HL-60 (cell line): ENCODE measurements around the gene TNXB.

ENCODE experiments used
- CTCF ChIP-seq: IDR thresholded peaks from one replicate; pipeline ENCODE4 v1.5.1; 2011; ENCODE audit warnings: low read length, control low read depth, inconsistent platforms; ENCODE audit not compliant: insufficient read depth
- GABPA ChIP-seq: IDR thresholded peaks from 2 replicates; pipeline ENCODE4 v1.6.1; 2012; ENCODE audit warnings: low read depth
- REST ChIP-seq: IDR thresholded peaks from 2 replicates; pipeline ENCODE4 v1.6.1; 2012; ENCODE audit warnings: low read depth; ENCODE audit not compliant: insufficient replicate concordance

- TF ChIP-seq CTCF (no peak), REST (no peak), GABPA (no peak)
Measured at GRCh38 chr6:32046450-32047083, 62.6 kb downstream of the TNXB start.
